GM12878 (cell line): ENCODE results near the gene KRTAP5-3. TPM values are rescaled to one million over a fixed set of nuclear protein-coding genes. Genes with fewer than 3 reads are reported as not detected.

Experiments
- ATAC-seq: fragments of 200-7000 bp; cut with Tn5 transposase; 3 replicates; pipeline ENCODE4 v1.9.1; 2020; ENCODE audit warnings: mild to moderate bottlenecking, moderate library complexity
- BruUV-seq: library from RNA; stranded (reverse); fragments of 400-500 nt; replicated peaks from 2 replicates; lab custom pipeline; 2021; lab: Mats Ljungman, UMichigan
- CTCF ChIA-PET: fragments of 300-600 bp; sonication (Branson Sonifier 250); formaldehyde crosslinking; extraction: SDS; loops from one replicate; lab custom pipeline; 2021; ENCODE audit warnings: inconsistent platforms; lab: Yijun Ruan, JAX
- POLR2A ChIA-PET: fragments of 350-600 bp; formaldehyde crosslinking; extraction: SDS; loops from one replicate; lab custom pipeline; 2021; ENCODE audit warnings: inconsistent platforms; lab: Charles Lee
- RAD21 ChIA-PET: fragments of 300-600 bp; sonication (Branson Sonifier 250); formaldehyde crosslinking; loops from one replicate; lab custom pipeline; 2023; ENCODE audit warnings: antibody characterized with exemption; ENCODE audit not compliant: unreplicated experiment; lab: Charles Lee
- SMC1A ChIA-PET: fragments of 300-600 bp; sonication (Branson Sonifier 250); formaldehyde crosslinking; loops from one replicate; lab custom pipeline; 2023; ENCODE audit not compliant: unreplicated experiment, uncharacterized antibody; lab: Charles Lee
- DNase-seq: peaks from one replicate; pipeline ENCODE4 v3.0.0-alpha.2; 2011; ENCODE audit warnings: low read depth, low spot score
- FAIRE-seq: peaks from 3 replicates; lab custom pipeline; 2011; peaks lifted over from hg19 to GRCh38; lab: Jason Lieb, UNC
- H2AFZ ChIP-seq: 2 replicates; pipeline ENCODE4 v1.6.0; 2011; ENCODE audit warnings: low read depth, low read length, control low read depth; ENCODE audit not compliant: control insufficient read depth
- H3K27ac ChIP-seq: 2 replicates; pipeline ENCODE4 v1.5.1; 2011; ENCODE audit warnings: control low read depth; ENCODE audit not compliant: control insufficient read depth, insufficient read depth
- H3K27me3 ChIP-seq, 2 experiments: replicated peaks in 1 of 2; 2 replicates each; pipeline versions ENCODE4 v1.6.0 to v1.6.1; 2011; ENCODE audit warnings: low read length in 1 of 2; ENCODE audit not compliant: control insufficient read depth in 2 of 2, insufficient read depth in 2 of 2
- H3K36me3 ChIP-seq, 2 experiments: 2 replicates each; pipeline ENCODE4 v1.5.1; 2011; ENCODE audit warnings: low read length in 1 of 2; ENCODE audit not compliant: control insufficient read depth in 2 of 2, insufficient read depth in 2 of 2
- H3K4me1 ChIP-seq: 2 replicates; pipeline ENCODE4 v1.6.1; 2011; ENCODE audit warnings: mild to moderate bottlenecking, low read length, moderate library complexity, mixed read lengths; ENCODE audit not compliant: control insufficient read depth, insufficient read depth
- H3K4me2 ChIP-seq: 2 replicates; pipeline ENCODE4 v1.6.0; 2011; ENCODE audit warnings: control low read depth; ENCODE audit not compliant: control insufficient read depth, insufficient read depth
- H3K4me3 ChIP-seq: fragments of 200-600 bp; sonication (generic); 2 replicates; pipeline ENCODE4 v1.5.1; 2016
- H3K79me2 ChIP-seq: 2 replicates; pipeline ENCODE4 v1.6.0; 2011; ENCODE audit warnings: low read length; ENCODE audit not compliant: control insufficient read depth, insufficient read depth
- H3K9ac ChIP-seq: 2 replicates; pipeline ENCODE4 v1.8.0; 2011; ENCODE audit warnings: low read length, control low read depth, mixed read lengths; ENCODE audit not compliant: control insufficient read depth, insufficient read depth
- H3K9me3 ChIP-seq: replicated peaks from 3 replicates; pipeline ENCODE4 v1.5.1; 2011; ENCODE audit warnings: mild to moderate bottlenecking, low read length; ENCODE audit not compliant: control insufficient read depth, insufficient read depth
- H4K20me1 ChIP-seq: 2 replicates; pipeline ENCODE4 v1.6.0; 2011; ENCODE audit not compliant: control insufficient read depth, insufficient read depth
- ETV6 ChIP-seq, 2 experiments: fragments of 450-650 bp in 1 of 2; IDR thresholded peaks in 1 of 2; conservative IDR thresholded peaks in 1 of 2; 2 replicates each; pipeline ENCODE4 v1.6.1; 2014; ENCODE audit warnings: antibody characterized with exemption in 1 of 2, borderline replicate concordance in 1 of 2, low read depth in 1 of 2, mild to moderate bottlenecking in 1 of 2, moderate library complexity in 1 of 2
- HDAC6 ChIP-seq: fragments of 200-600 bp; sonication (generic); IDR thresholded peaks from one replicate; pipeline ENCODE4 v1.8.0; 2017; ENCODE audit warnings: antibody characterized with exemption; ENCODE audit not compliant: unreplicated experiment
- NFYB ChIP-seq: IDR thresholded peaks from 2 replicates; pipeline ENCODE4 v1.6.1; 2011; ENCODE audit warnings: low read depth, mild to moderate bottlenecking, low read length, improper control_type of control experiment, moderate library complexity; ENCODE audit not compliant: insufficient read depth
- PRDM15 ChIP-seq: fragments of 450-650 bp; formaldehyde crosslinking; IDR thresholded peaks from 2 replicates; pipeline ENCODE4 v1.4.0; 2020; ENCODE audit warnings: mild to moderate bottlenecking, moderate library complexity
- SMAD5 ChIP-seq: IDR thresholded peaks from 2 replicates; pipeline ENCODE4 v1.6.1; 2016; ENCODE audit warnings: antibody characterized with exemption, low read depth
- WGBS: methylation state at CpG from one replicate; pipeline ENCODE4 v1.1.6; 2016; ENCODE audit warnings: low lambda C conversion rate; ENCODE audit not compliant: insufficient replicate concordance, insufficient coverage; ENCODE audit errors: missing lambda C conversion rate; 5-methylcytosine and 5-hydroxymethylcytosine counted together
- in situ Hi-C: fragments of 300-500 bp; cut with MboI; formaldehyde crosslinking; loops from 9 replicates; pipeline ENCODE4 v1.14.3; 2018; ENCODE audit warnings: mixed read lengths
- intact Hi-C: fragments of 100-400 bp; cut with micrococcal nuclease; formaldehyde crosslinking; loops from one replicate; pipeline ENCODE4 v1.14.2; 2022; ENCODE audit not compliant: unreplicated experiment
- polyA plus RNA-seq, 11 experiments: library from polyadenylated mRNA; depleted of rRNA in 4 of 11; unstranded in 6 of 11; stranded (reverse) in 5 of 11; fragments of >200 nt; fragmentation: Nextera tagmentation in 4 of 11; fragmentation: Illumina TruSeq in 1 of 11; extraction: Ambion mirVana in 4 of 11; extraction: Trizol in 1 of 11; gene quantifications; 1 replicate in 1 of 11; 2 replicates in 10 of 11; pipeline versions ENCODE4 v1.2.1 to v1.2.3, GENCODE V29; 2011 to 2016; ENCODE audit warnings: inconsistent platforms in 2 of 11, missing spikeins in 2 of 11, low read depth in 1 of 11
- total RNA-seq, 4 experiments: library from RNA; depleted of rRNA in 3 of 4; stranded (reverse); fragments of >200 nt in 3 of 4; fragmentation: Illumina TruSeq in 1 of 4; extraction: Trizol in 1 of 4; gene quantifications; 2 replicates each; pipeline versions ENCODE4 v1.2.1 to v1.2.3, GENCODE V29; 2013 to 2021
- TF ChIP-seq, protein P1 (sequence below): IDR thresholded peaks from 2 replicates; pipeline ENCODE4 v1.6.1; 2012; ENCODE audit warnings: mild to moderate bottlenecking, low read depth, low read length
- TF ChIP-seq, protein P2 (sequence below): fragments of 450-650 bp; formaldehyde crosslinking; IDR thresholded peaks from 2 replicates; pipeline ENCODE4 v1.5.0; 2022; ENCODE audit warnings: mild to moderate bottlenecking, missing genetic modification characterization
- TF ChIP-seq, protein P3 (sequence below): IDR thresholded peaks from 2 replicates; pipeline ENCODE4 v1.6.1; 2012; ENCODE audit warnings: low read length, inconsistent platforms

KRTAP5-3 gene
- total and polyA plus RNA-seq, 10 of the 15 experiments (the other 5 are each of a cell fraction or from before 2014, with no cell fraction given): not detected

- H4K20me1 ChIP-seq: no peaks in the 10 kb centered on the region
- H3K4me3 ChIP-seq: no peak overlapping the region
- H2AFZ ChIP-seq: no peak overlapping the region
- WGBS: 29% methylated on average over 15 of the region's 15 CpGs
- POLR2A ChIA-PET: no interaction called here
- RAD21 ChIA-PET: interaction anchor here (2.1 kb wide), 1 partner anchor 182 kb away, joined by 8 read pairs; no protein-coding TSS in a partner anchor
- FAIRE-seq (no peak), ATAC-seq (no peak), DNase-seq (no peak)
- no peaks in the 10 kb centered on the region for H3K36me3 ChIP-seq
- H3K27me3 ChIP-seq: peaks cover 0 to 3% of the 10 kb centered on the region in 2 experiments; a peak in 1 of 4 replicates
- BruUV-seq: no TSS peak
- H3K9me3 ChIP-seq: no peaks in the 10 kb centered on the region
- SMC1A ChIA-PET: no interaction called here
- no peak overlapping the region for H3K9ac ChIP-seq
- intact Hi-C loops (loop anchor here (5.0 kb wide), 2 partner anchors 42 to 182 kb away; partner anchors contain the start of gene SYT8), in situ Hi-C loops (no loop called here)
- no peak overlapping the region for H3K4me2 ChIP-seq
- no peaks in the 10 kb centered on the region for H3K79me2 ChIP-seq
- no peak overlapping the region for H3K27ac ChIP-seq
- CTCF ChIA-PET: interaction anchor here (0.7 to 1.7 kb wide), 3 partner anchors 44 to 501 kb away, joined by 3 to 10 read pairs (median 4); no protein-coding TSS in a partner anchor
- H3K4me1 ChIP-seq: no peaks in the 10 kb centered on the region
- no peak for TF ChIP-seq SMAD5
- no peak for TF ChIP-seq NFYB
- TF ChIP-seq, protein P1, sequence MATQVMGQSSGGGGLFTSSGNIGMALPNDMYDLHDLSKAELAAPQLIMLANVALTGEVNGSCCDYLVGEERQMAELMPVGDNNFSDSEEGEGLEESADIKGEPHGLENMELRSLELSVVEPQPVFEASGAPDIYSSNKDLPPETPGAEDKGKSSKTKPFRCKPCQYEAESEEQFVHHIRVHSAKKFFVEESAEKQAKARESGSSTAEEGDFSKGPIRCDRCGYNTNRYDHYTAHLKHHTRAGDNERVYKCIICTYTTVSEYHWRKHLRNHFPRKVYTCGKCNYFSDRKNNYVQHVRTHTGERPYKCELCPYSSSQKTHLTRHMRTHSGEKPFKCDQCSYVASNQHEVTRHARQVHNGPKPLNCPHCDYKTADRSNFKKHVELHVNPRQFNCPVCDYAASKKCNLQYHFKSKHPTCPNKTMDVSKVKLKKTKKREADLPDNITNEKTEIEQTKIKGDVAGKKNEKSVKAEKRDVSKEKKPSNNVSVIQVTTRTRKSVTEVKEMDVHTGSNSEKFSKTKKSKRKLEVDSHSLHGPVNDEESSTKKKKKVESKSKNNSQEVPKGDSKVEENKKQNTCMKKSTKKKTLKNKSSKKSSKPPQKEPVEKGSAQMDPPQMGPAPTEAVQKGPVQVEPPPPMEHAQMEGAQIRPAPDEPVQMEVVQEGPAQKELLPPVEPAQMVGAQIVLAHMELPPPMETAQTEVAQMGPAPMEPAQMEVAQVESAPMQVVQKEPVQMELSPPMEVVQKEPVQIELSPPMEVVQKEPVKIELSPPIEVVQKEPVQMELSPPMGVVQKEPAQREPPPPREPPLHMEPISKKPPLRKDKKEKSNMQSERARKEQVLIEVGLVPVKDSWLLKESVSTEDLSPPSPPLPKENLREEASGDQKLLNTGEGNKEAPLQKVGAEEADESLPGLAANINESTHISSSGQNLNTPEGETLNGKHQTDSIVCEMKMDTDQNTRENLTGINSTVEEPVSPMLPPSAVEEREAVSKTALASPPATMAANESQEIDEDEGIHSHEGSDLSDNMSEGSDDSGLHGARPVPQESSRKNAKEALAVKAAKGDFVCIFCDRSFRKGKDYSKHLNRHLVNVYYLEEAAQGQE: no peak
- TF ChIP-seq ETV6 (conservative IDR thresholded peaks at IDR 0.05 in 1 of 2, IDR thresholded peaks at IDR 0.05 in 1 of 2; ENCODE audit: borderline replicate concordance in 1 of 2, low read depth in 1 of 2): no peak
- no peak for TF ChIP-seq PRDM15
- TF ChIP-seq, protein P2, sequence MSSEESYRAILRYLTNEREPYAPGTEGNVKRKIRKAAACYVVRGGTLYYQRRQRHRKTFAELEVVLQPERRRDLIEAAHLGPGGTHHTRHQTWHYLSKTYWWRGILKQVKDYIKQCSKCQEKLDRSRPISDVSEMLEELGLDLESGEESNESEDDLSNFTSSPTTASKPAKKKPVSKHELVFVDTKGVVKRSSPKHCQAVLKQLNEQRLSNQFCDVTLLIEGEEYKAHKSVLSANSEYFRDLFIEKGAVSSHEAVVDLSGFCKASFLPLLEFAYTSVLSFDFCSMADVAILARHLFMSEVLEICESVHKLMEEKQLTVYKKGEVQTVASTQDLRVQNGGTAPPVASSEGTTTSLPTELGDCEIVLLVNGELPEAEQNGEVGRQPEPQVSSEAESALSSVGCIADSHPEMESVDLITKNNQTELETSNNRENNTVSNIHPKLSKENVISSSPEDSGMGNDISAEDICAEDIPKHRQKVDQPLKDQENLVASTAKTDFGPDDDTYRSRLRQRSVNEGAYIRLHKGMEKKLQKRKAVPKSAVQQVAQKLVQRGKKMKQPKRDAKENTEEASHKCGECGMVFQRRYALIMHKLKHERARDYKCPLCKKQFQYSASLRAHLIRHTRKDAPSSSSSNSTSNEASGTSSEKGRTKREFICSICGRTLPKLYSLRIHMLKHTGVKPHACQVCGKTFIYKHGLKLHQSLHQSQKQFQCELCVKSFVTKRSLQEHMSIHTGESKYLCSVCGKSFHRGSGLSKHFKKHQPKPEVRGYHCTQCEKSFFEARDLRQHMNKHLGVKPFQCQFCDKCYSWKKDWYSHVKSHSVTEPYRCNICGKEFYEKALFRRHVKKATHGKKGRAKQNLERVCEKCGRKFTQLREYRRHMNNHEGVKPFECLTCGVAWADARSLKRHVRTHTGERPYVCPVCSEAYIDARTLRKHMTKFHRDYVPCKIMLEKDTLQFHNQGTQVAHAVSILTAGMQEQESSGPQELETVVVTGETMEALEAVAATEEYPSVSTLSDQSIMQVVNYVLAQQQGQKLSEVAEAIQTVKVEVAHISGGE (CRISPR knock-in tag): no peak
- TF ChIP-seq, protein P3, sequence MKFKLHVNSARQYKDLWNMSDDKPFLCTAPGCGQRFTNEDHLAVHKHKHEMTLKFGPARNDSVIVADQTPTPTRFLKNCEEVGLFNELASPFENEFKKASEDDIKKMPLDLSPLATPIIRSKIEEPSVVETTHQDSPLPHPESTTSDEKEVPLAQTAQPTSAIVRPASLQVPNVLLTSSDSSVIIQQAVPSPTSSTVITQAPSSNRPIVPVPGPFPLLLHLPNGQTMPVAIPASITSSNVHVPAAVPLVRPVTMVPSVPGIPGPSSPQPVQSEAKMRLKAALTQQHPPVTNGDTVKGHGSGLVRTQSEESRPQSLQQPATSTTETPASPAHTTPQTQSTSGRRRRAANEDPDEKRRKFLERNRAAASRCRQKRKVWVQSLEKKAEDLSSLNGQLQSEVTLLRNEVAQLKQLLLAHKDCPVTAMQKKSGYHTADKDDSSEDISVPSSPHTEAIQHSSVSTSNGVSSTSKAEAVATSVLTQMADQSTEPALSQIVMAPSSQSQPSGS: no peak
- no peak for TF ChIP-seq HDAC6
Measured at GRCh38 chr11:1650034-1650917, 42.0 kb upstream of the KRTAP5-3 start.
